Measurements from ENCODE around the gene PRKAG2.

DNA sequence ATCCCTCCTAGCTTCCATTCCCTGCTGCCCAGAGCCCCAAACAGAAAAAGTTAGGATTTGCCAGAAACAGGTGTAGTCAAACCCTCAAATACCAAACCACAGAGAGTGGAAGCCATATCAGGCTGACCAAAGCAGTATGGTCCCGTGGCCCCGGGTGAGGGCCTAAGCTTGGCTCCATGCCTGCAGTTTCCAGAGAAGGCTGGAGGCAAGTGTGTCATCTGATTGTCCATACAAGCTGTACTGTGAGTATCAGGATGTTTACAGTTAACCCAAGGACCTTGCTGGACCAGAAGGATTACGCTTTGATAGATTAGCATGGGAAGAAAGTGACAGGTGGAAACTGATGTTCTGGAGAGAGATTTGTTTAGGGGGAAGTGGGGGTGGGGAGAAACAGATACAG, 96.3 kb downstream of the PRKAG2 start:
- no peak for TF ChIP-seq POLR2A (IDR thresholded peaks at IDR 0.05; ENCODE audit: low read depth, low read length)
- TF ChIP-seq TAF1 (IDR thresholded peaks at IDR 0.05; ENCODE audit: low read depth, low read length) = no peak
- no peak for TF ChIP-seq POLR2AphosphoS5 (IDR thresholded peaks at IDR 0.05; ENCODE audit: low read depth, low read length)

Data from GM12891 (cell line).